Neuronal stem cell (in vitro differentiated cells): ENCODE data around the gene FAM43B.

Source experiments
- DNase-seq: peaks from one replicate; pipeline ENCODE4 v3.0.0-alpha.2; 2013; ENCODE audit warnings: low spot score
- H2AFZ ChIP-seq: one replicate; pipeline ENCODE4 v1.6.1; 2013; ENCODE audit warnings: mild to moderate bottlenecking, low read length, inconsistent platforms
- H2AK5ac ChIP-seq: 2 replicates; pipeline ENCODE4 v1.6.1; 2013; ENCODE audit warnings: low read depth, mild to moderate bottlenecking, inconsistent platforms, low read length, moderate library complexity, mixed read lengths
- H2BK120ac ChIP-seq: 2 replicates; pipeline ENCODE4 v1.6.1; 2013; ENCODE audit warnings: low read depth, mild to moderate bottlenecking, inconsistent platforms, low read length, moderate library complexity, mixed read lengths
- H2BK12ac ChIP-seq: one replicate; pipeline ENCODE4 v1.6.1; 2013; ENCODE audit warnings: low read length, inconsistent platforms
- H2BK15ac ChIP-seq: 2 replicates; pipeline ENCODE4 v1.6.1; 2013; ENCODE audit warnings: mild to moderate bottlenecking, low read length, inconsistent platforms, mixed read lengths
- H2BK5ac ChIP-seq: one replicate; pipeline ENCODE4 v1.6.1; 2013; ENCODE audit warnings: inconsistent platforms, mild to moderate bottlenecking, low read length, moderate library complexity
- H3K14ac ChIP-seq: one replicate; pipeline ENCODE4 v1.6.1; 2013; ENCODE audit warnings: low read length, inconsistent platforms
- H3K18ac ChIP-seq: 2 replicates; pipeline ENCODE4 v1.6.1; 2013; ENCODE audit warnings: low read length, inconsistent platforms
- H3K23ac ChIP-seq: 2 replicates; pipeline ENCODE4 v1.6.1; 2013; ENCODE audit warnings: low read depth, mild to moderate bottlenecking, mixed read lengths, low read length, inconsistent platforms; ENCODE audit not compliant: poor library complexity
- H3K27ac ChIP-seq: replicated peaks from 3 replicates; pipeline ENCODE4 v1.5.1; 2013; ENCODE audit warnings: low read length, inconsistent platforms
- H3K27me3 ChIP-seq, 3 experiments: 2 replicates each; pipeline ENCODE4 v1.6.1; 2013; ENCODE audit warnings: low read length in 3 of 3, mild to moderate bottlenecking in 2 of 3, inconsistent platforms in 1 of 3, low read depth in 1 of 3, mixed read lengths in 1 of 3, moderate library complexity in 1 of 3; ENCODE audit not compliant: control insufficient read depth in 3 of 3, insufficient read depth in 3 of 3
- H3K36me3 ChIP-seq, 2 donors: replicated peaks in 1 of 2; 2 replicates each; pipeline ENCODE4 v1.6.1; 2013; ENCODE audit warnings: low read length in 2 of 2; ENCODE audit not compliant: control insufficient read depth in 2 of 2, insufficient read depth in 2 of 2
- H3K4ac ChIP-seq: 2 replicates; pipeline ENCODE4 v1.6.1; 2013; ENCODE audit warnings: inconsistent platforms, mild to moderate bottlenecking, low read length, moderate library complexity
- H3K4me1 ChIP-seq, 2 donors: 1 replicate in 1 of 2; 2 replicates in 1 of 2; pipeline ENCODE4 v1.6.1; 2013; ENCODE audit warnings: low read length in 2 of 2, low read depth in 1 of 2; ENCODE audit not compliant: control insufficient read depth in 2 of 2, insufficient read depth in 1 of 2
- H3K4me2 ChIP-seq: one replicate; pipeline ENCODE4 v1.6.1; 2013; ENCODE audit warnings: mild to moderate bottlenecking, low read length, inconsistent platforms; ENCODE audit not compliant: insufficient read depth, poor library complexity, severe bottlenecking
- H3K4me3 ChIP-seq, 2 donors: 2 replicates each; pipeline ENCODE4 v1.5.1; 2013; ENCODE audit warnings: low read length in 2 of 2, mild to moderate bottlenecking in 2 of 2, inconsistent platforms in 1 of 2, moderate library complexity in 1 of 2
- H3K79me1 ChIP-seq: one replicate; pipeline ENCODE4 v1.6.1; 2013; ENCODE audit warnings: low read depth, mild to moderate bottlenecking, inconsistent platforms, low read length, moderate library complexity
- H3K9ac ChIP-seq: one replicate; pipeline ENCODE4 v1.6.1; 2013; ENCODE audit warnings: mild to moderate bottlenecking, low read depth, low read length, inconsistent platforms; ENCODE audit not compliant: poor library complexity
- H3K9me3 ChIP-seq, 2 donors: replicated peaks in 1 of 2; 2 replicates each; pipeline versions ENCODE3 to v1.6.1; 2013; ENCODE audit warnings: low read length in 2 of 2, mild to moderate bottlenecking in 2 of 2, inconsistent platforms in 1 of 2, low read depth in 1 of 2, mixed read lengths in 1 of 2, moderate library complexity in 1 of 2; ENCODE audit not compliant: control insufficient read depth in 2 of 2, insufficient read depth in 1 of 2
- H4K8ac ChIP-seq: one replicate; pipeline ENCODE4 v1.6.1; 2013; ENCODE audit warnings: low read depth, mild to moderate bottlenecking, inconsistent platforms, low read length, moderate library complexity
- H4K91ac ChIP-seq: one replicate; pipeline ENCODE4 v1.6.1; 2013; ENCODE audit warnings: low read length, low read depth, mild to moderate bottlenecking, inconsistent platforms; ENCODE audit not compliant: poor library complexity
- WGBS, 2 donors: extraction: QIAGEN DNeasy Blood & Tissue Kit; methylation state at CpG; one replicate each; pipeline ENCODE4 v1.1.7; 2013; ENCODE audit warnings: missing lambda C conversion rate in 2 of 2, mixed read lengths in 1 of 2; ENCODE audit not compliant: insufficient read length in 2 of 2, insufficient replicate concordance in 1 of 2; ENCODE audit errors: extremely low coverage in 2 of 2; 5-methylcytosine and 5-hydroxymethylcytosine counted together

The FAM43B gene

GRCh38 chr1:20578721-20579395 is 26.5 kb downstream of the FAM43B start:
- no peak overlapping the region for H3K9ac ChIP-seq
- H3K23ac ChIP-seq = no peak overlapping the region
- no peak overlapping the region for H3K4ac ChIP-seq
- no peak overlapping the region for H3K14ac ChIP-seq
- no peak for DNase-seq
- H2BK15ac ChIP-seq = no peak overlapping the region
- H2BK5ac ChIP-seq = no peak overlapping the region
- no peak overlapping the region for H4K91ac ChIP-seq
- WGBS, 2 donors = no CpG with 5 or more reads among the region's 13 CpGs
- H2AFZ ChIP-seq = no peak overlapping the region
- H3K4me1 ChIP-seq = peaks cover 0 to 3% of the 10 kb centered on the region in 2 donors
- no peak overlapping the region for H3K18ac ChIP-seq
- H3K27me3 ChIP-seq = peaks cover 0 to 10% (median 0%) of the 10 kb centered on the region in 3 experiments
- H4K8ac ChIP-seq = no peak overlapping the region
- H2AK5ac ChIP-seq = no peak overlapping the region
- no peaks in the 10 kb centered on the region for H3K9me3 ChIP-seq
- H3K36me3 ChIP-seq = no peaks in the 10 kb centered on the region
- H3K79me1 ChIP-seq = no peaks in the 10 kb centered on the region
- no peak overlapping the region for H3K4me2 ChIP-seq
- H3K27ac ChIP-seq = no peak overlapping the region
- no peak overlapping the region for H2BK12ac ChIP-seq
- no peak overlapping the region for H3K4me3 ChIP-seq
- no peak overlapping the region for H2BK120ac ChIP-seq

GRCh38 chr1:20584890-20585289 is 32.5 kb downstream of the FAM43B start:
- Histone ChIP-seq H3K4me3 (no peak overlapping the region), H2AK5ac (no peak overlapping the region), H3K4ac (no peak overlapping the region), H3K9ac (no peak overlapping the region), H2BK15ac (no peak overlapping the region), H2BK120ac (no peak overlapping the region), H3K27ac (no peak overlapping the region), H3K18ac (no peak overlapping the region), H3K14ac (no peak overlapping the region), H3K27me3 (peaks cover 0 to 24% (median 0%) of the 10 kb centered on the region in 3 experiments), H3K79me1 (no peaks in the 10 kb centered on the region), H3K4me1 (peaks cover 0 to 6% of the 10 kb centered on the region in 2 donors), H2BK12ac (no peak overlapping the region), H3K4me2 (no peak overlapping the region), H3K23ac (no peak overlapping the region), H3K36me3 (no peaks in the 10 kb centered on the region), H2BK5ac (no peak overlapping the region), H3K9me3 (no peaks in the 10 kb centered on the region), H4K8ac (no peak overlapping the region), H2AFZ (no peak overlapping the region), H4K91ac (no peak overlapping the region)
- WGBS, 2 donors = no CpG with 5 or more reads among the region's 2 CpGs
- no peak for DNase-seq

GRCh38 chr1:20586953-20587660 is 34.7 kb downstream of the FAM43B start:
- Histone ChIP-seq H3K4me3 (no peak overlapping the region), H2AFZ (no peak overlapping the region), H3K79me1 (no peaks in the 10 kb centered on the region), H3K27ac (no peak overlapping the region), H3K4me2 (no peak overlapping the region), H4K8ac (no peak overlapping the region), H3K23ac (peak overlapping the region; percentile 90), H3K4me1 (peaks cover 0 to 10% of the 10 kb centered on the region in 2 donors), H3K14ac (peak overlapping the region; percentile 47), H2BK120ac (no peak overlapping the region), H2BK5ac (no peak overlapping the region), H3K27me3 (peaks cover 0 to 30% (median 0%) of the 10 kb centered on the region in 3 experiments), H3K9ac (no peak overlapping the region), H3K9me3 (no peaks in the 10 kb centered on the region), H3K18ac (peak overlapping the region; percentile 8), H2BK15ac (no peak overlapping the region), H2AK5ac (peak overlapping the region; percentile 77), H2BK12ac (no peak overlapping the region), H3K4ac (no peak overlapping the region), H3K36me3 (no peaks in the 10 kb centered on the region), H4K91ac (no peak overlapping the region)
- no peak for DNase-seq
- no CpG with 5 or more reads among the region's 10 CpGs for WGBS, 2 donors

GRCh38 chr1:20587661-20588053 is 35.3 kb downstream of the FAM43B start:
- H2BK5ac ChIP-seq = no peak overlapping the region
- H2AFZ ChIP-seq = no peak overlapping the region
- H3K4me2 ChIP-seq = no peak overlapping the region
- H2AK5ac ChIP-seq = peak overlapping the region; percentile 77
- no peak overlapping the region for H2BK12ac ChIP-seq
- H3K9ac ChIP-seq = peak overlapping the region; percentile 5
- H3K23ac ChIP-seq = no peak overlapping the region
- H3K36me3 ChIP-seq = no peaks in the 10 kb centered on the region
- H4K8ac ChIP-seq = no peak overlapping the region
- DNase-seq = no peak
- no peak overlapping the region for H3K4me3 ChIP-seq
- H3K18ac ChIP-seq = no peak overlapping the region
- peaks cover 0 to 10% of the 10 kb centered on the region in 2 donors for H3K4me1 ChIP-seq
- H3K9me3 ChIP-seq = no peaks in the 10 kb centered on the region
- H2BK120ac ChIP-seq = no peak overlapping the region
- no peaks in the 10 kb centered on the region for H3K79me1 ChIP-seq
- no peak overlapping the region for H2BK15ac ChIP-seq
- no peak overlapping the region for H3K14ac ChIP-seq
- H3K4ac ChIP-seq = no peak overlapping the region
- no peak overlapping the region for H4K91ac ChIP-seq
- H3K27ac ChIP-seq = no peak overlapping the region
- H3K27me3 ChIP-seq = peaks cover 0 to 30% (median 0%) of the 10 kb centered on the region in 3 experiments
- WGBS, 2 donors = no CpG with 5 or more reads among the region's 2 CpGs
